Nephron (organoid): ENCODE measurements around the gene CP.
"Not testable (repeated sequence)": the region's sequence is repeated elsewhere in the genome, so short reads cannot be mapped to it uniquely, and the experiment has no call there.

Experiments
- H3K27ac Mint-ChIP-seq, 3 experiments: 2 replicates each; pipeline ENCODE4 v1.8.0; 2020; ENCODE audit warnings: mixed read lengths in 3 of 3, mild to moderate bottlenecking in 2 of 3, moderate library complexity in 1 of 3
- H3K27me3 Mint-ChIP-seq: 2 replicates; pipeline ENCODE4 v1.8.0; 2021; ENCODE audit warnings: low read depth, mild to moderate bottlenecking, moderate library complexity, mixed read lengths
- H3K36me3 Mint-ChIP-seq: 2 replicates; pipeline ENCODE4 v1.8.0; 2020; ENCODE audit warnings: low read depth, mixed read lengths
- H3K4me1 Mint-ChIP-seq: 2 replicates; pipeline ENCODE4 v1.8.0; 2020; ENCODE audit warnings: mixed read lengths
- H3K4me3 Mint-ChIP-seq, 3 experiments: 2 replicates each; pipeline ENCODE4 v1.8.0; 2020; ENCODE audit warnings: mild to moderate bottlenecking in 3 of 3, mixed read lengths in 3 of 3, moderate library complexity in 2 of 3
- H3K9me3 Mint-ChIP-seq: 2 replicates; pipeline ENCODE4 v1.8.0; 2020; ENCODE audit warnings: mixed read lengths
- CTCF ChIP-seq, 3 experiments: fragments of 200-600 bp; sonication (generic); IDR thresholded peaks; one replicate each; pipeline ENCODE4 v1.5.0; 2021; ENCODE audit warnings: antibody characterized with exemption in 3 of 3; ENCODE audit not compliant: unreplicated experiment in 3 of 3

CP gene

GRCh38 chr3:149247008-149247710, 25.5 kb upstream of the CP start:
- Mint-ChIP-seq H3K4me1 (peaks cover 36% of the 10 kb centered on the region), H3K9me3 (no peaks in the 10 kb centered on the region), H3K36me3 (no peaks in the 10 kb centered on the region), H3K27me3 (no peaks in the 10 kb centered on the region), H3K27ac (peak overlapping the region in 2 of 3 experiments; percentile 73 to 91), H3K4me3 (no peak overlapping the region)
- no peak for TF ChIP-seq CTCF (IDR thresholded peaks at IDR 0.05; ENCODE audit: unreplicated experiment in 3 of 3)

- H3K4me3 Mint-ChIP-seq, result no peak overlapping the region
- no peaks in the 10 kb centered on the region for H3K27me3 Mint-ChIP-seq
- no peaks in the 10 kb centered on the region for H3K9me3 Mint-ChIP-seq
- H3K27ac Mint-ChIP-seq, result peak overlapping the region in 2 of 3 experiments; percentile 73 to 91
- H3K36me3 Mint-ChIP-seq, result no peaks in the 10 kb centered on the region
- peaks cover 36% of the 10 kb centered on the region for H3K4me1 Mint-ChIP-seq
- no peak for TF ChIP-seq CTCF (IDR thresholded peaks at IDR 0.05; ENCODE audit: unreplicated experiment in 3 of 3)
Measured at GRCh38 chr3:149245738-149246451, 24.3 kb upstream of the CP start.

- Mint-ChIP-seq H3K27ac (peak overlapping the region in 1 of 3 experiments; percentile 16), H3K9me3 (no peaks in the 10 kb centered on the region), H3K4me1 (peaks cover 36% of the 10 kb centered on the region), H3K27me3 (no peaks in the 10 kb centered on the region), H3K36me3 (no peaks in the 10 kb centered on the region), H3K4me3 (no peak overlapping the region)
- TF ChIP-seq CTCF (IDR thresholded peaks at IDR 0.05; ENCODE audit: unreplicated experiment in 3 of 3), result no peak
Measured at GRCh38 chr3:149243540-149243939, 21.9 kb upstream of the CP start.

- peaks cover 11% of the 10 kb centered on the region for H3K4me1 Mint-ChIP-seq
- H3K36me3 Mint-ChIP-seq, result no peaks in the 10 kb centered on the region
- no peak for TF ChIP-seq CTCF (IDR thresholded peaks at IDR 0.05; ENCODE audit: unreplicated experiment in 3 of 3)
- peaks cover 4% of the 10 kb centered on the region for H3K9me3 Mint-ChIP-seq
- no peak overlapping the region for H3K4me3 Mint-ChIP-seq
- H3K27ac Mint-ChIP-seq, result no peak overlapping the region
- H3K27me3 Mint-ChIP-seq, result no peaks in the 10 kb centered on the region
Measured at GRCh38 chr3:149239357-149239936, 17.8 kb upstream of the CP start.

- H3K4me1 Mint-ChIP-seq, H3K27me3 Mint-ChIP-seq, H3K4me3 Mint-ChIP-seq, H3K36me3 Mint-ChIP-seq, H3K9me3 Mint-ChIP-seq, H3K27ac Mint-ChIP-seq: not testable (repeated sequence)
Measured at GRCh38 chr3:149238268-149238667, 16.6 kb upstream of the CP start.

GRCh38 chr3:149235599-149236424, 14.2 kb upstream of the CP start:
- Mint-ChIP-seq H3K4me1 (no peaks in the 10 kb centered on the region), H3K9me3 (peaks cover 4% of the 10 kb centered on the region), H3K27ac (no peak overlapping the region), H3K36me3 (no peaks in the 10 kb centered on the region), H3K27me3 (no peaks in the 10 kb centered on the region), H3K4me3 (no peak overlapping the region)
- TF ChIP-seq CTCF (IDR thresholded peaks at IDR 0.05; ENCODE audit: unreplicated experiment in 3 of 3), result no peak
